ENCODE measurements around the gene ADGRL1. TPM values are rescaled to one million over a fixed set of nuclear protein-coding genes. Genes with fewer than 3 reads are reported as not detected.

ADGRL1 gene
- total RNA-seq, 1 experiment from 2014 or later, result 88.6 TPM

- intact Hi-C loops (cut with micrococcal nuclease), result no loop called here
- Histone ChIP-seq H3K79me2 (ENCODE audit: insufficient read depth, low read length) (no peaks in the 10 kb centered on the region), H3K9ac (ENCODE audit: low read length) (no peak overlapping the region), H3K9me2 (ENCODE audit: insufficient read depth) (no peaks in the 10 kb centered on the region), H2AFZ (ENCODE audit: low read depth, low read length, poor library complexity, severe bottlenecking) (no peak overlapping the region), H4K20me1 (ENCODE audit: insufficient read depth) (no peaks in the 10 kb centered on the region), H3K4me2 (ENCODE audit: low read length) (no peak overlapping the region), H3K27ac (ENCODE audit: low read depth, low read length) (no peak overlapping the region), H3K36me3 (ENCODE audit: control insufficient read depth in 1 of 2, insufficient read depth in 2 of 2, low read length in 2 of 2) (peaks cover 12 to 22% of the 10 kb centered on the region in 2 experiments), H3K27me3 (ENCODE audit: insufficient read depth, low read length) (no peaks in the 10 kb centered on the region), H3K9me3 (ENCODE audit: control insufficient read depth in 1 of 2, insufficient read depth in 1 of 2, low read depth in 1 of 2, low read length in 2 of 2) (no peaks in the 10 kb centered on the region), H3K4me3 (replicated peaks in 1 of 2; ENCODE audit: low read depth in 1 of 2, low read length in 2 of 2) (no peak overlapping the region), H3K4me1 (ENCODE audit: control insufficient read depth in 1 of 2, insufficient read depth in 2 of 2, low read length in 2 of 2) (peaks cover 9 to 12% of the 10 kb centered on the region in 2 experiments)
- ATAC-seq, result no peak
- ChIA-PET RAD21 (ENCODE audit: low non-redundant PET in 1 of 2, low total read pairs in 2 of 2, uncharacterized antibody in 2 of 2, unreplicated experiment in 2 of 2) (interaction anchor here in 1 of 2 experiments (0.9 kb wide), 1 partner anchor 14 kb away, joined by 7 read pairs; the partner anchor contains the start of gene ASF1B), CTCF (no interaction called here), POLR2A (interaction anchor here (1.1 to 2.2 kb wide), 2 partner anchors 13 to 315 kb away, joined by 3 to 6 read pairs; partner anchors contain the start of gene ASF1B)
- TF ChIP-seq CTCF (IDR thresholded peaks at IDR 0.05 in 2 of 3, conservative IDR thresholded peaks at IDR 0.05 in 1 of 3; ENCODE audit: borderline replicate concordance in 1 of 3, insufficient read depth in 1 of 3, low read depth in 2 of 3, low read length in 2 of 3) (no peak), REST (IDR thresholded peaks at IDR 0.05; ENCODE audit: low read depth) (no peak), FOSL1 (IDR thresholded peaks at IDR 0.05; ENCODE audit: low read depth) (no peak), CBX3 (IDR thresholded peaks at IDR 0.05; ENCODE audit: low read depth) (no peak), POLR2A (IDR thresholded peaks at IDR 0.05; ENCODE audit: borderline replicate concordance, extremely low read depth, insufficient read depth, insufficient read length) (no peak)
- no peak for DNase-seq (ENCODE audit: low read depth, low spot score)
- no TSS peak for BruUV-seq (replicated peaks)
Measured at GRCh38 chr19:14122924-14123323, 83.0 kb downstream of the ADGRL1 start.
